Cardiac muscle cell (in vitro differentiated cells and primary cell): Measurements from ENCODE around the gene CERCAM. TPM values are rescaled to one million over a fixed set of nuclear protein-coding genes. Genes with fewer than 3 reads are reported as not detected.

Experiments used
- DNase-seq, 2 donors: peaks; one replicate each; pipeline versions ENCODE4 v3.0.0 to v3.0.0-alpha.2; 2010 to 2017; ENCODE audit warnings: low read depth in 1 of 2, low spot score in 1 of 2
- H3K27ac ChIP-seq: fragments of 200-600 bp; sonication (generic); 2 replicates; pipeline ENCODE4 v1.5.1; 2016
- H3K27me3 ChIP-seq: fragments of 200-600 bp; sonication (generic); 2 replicates; pipeline ENCODE4 v1.6.0; 2016; ENCODE audit warnings: control low read depth
- H3K36me3 ChIP-seq: fragments of 200-600 bp; sonication (generic); 2 replicates; pipeline ENCODE4 v1.5.1; 2016; ENCODE audit warnings: control low read depth
- H3K4me1 ChIP-seq: fragments of 200-600 bp; sonication (generic); 2 replicates; pipeline ENCODE4 v1.8.1; 2017; ENCODE audit warnings: low read depth, mild to moderate bottlenecking, mixed run types
- H3K4me3 ChIP-seq: fragments of 200-600 bp; sonication (generic); 2 replicates; pipeline ENCODE4 v1.5.1; 2016; ENCODE audit warnings: mild to moderate bottlenecking
- H3K9me3 ChIP-seq: fragments of 200-600 bp; sonication (generic); 2 replicates; pipeline ENCODE4 v1.5.1; 2017; ENCODE audit warnings: low read depth, mild to moderate bottlenecking, control low read depth
- polyA plus RNA-seq: library from polyadenylated mRNA; unstranded; fragments of >200 nt; fragmentation: Nextera tagmentation; extraction: Ambion mirVana; gene quantifications from 2 replicates; pipeline ENCODE4 v1.2.1, GENCODE V29; 2016
- total RNA-seq: library from RNA; depleted of rRNA; stranded (reverse); fragments of >200 nt; gene quantifications from 2 replicates; pipeline ENCODE4 v1.2.3, GENCODE V29; 2016
- TF ChIP-seq, protein P1 (sequence below): IDR thresholded peaks from 2 replicates; pipeline ENCODE4 v1.5.1; 2012; ENCODE audit warnings: low read depth, mild to moderate bottlenecking, low read length

CERCAM gene
- total and polyA plus RNA-seq, 2 experiments from 2014 or later = 38.6 to 53.8 TPM

GRCh38 chr9:128390813-128391711, 29.6 kb upstream of the CERCAM start:
- H3K36me3 ChIP-seq = peaks cover 13% of the 10 kb centered on the region
- no peak for DNase-seq
- H3K4me3 ChIP-seq = no peak overlapping the region

GRCh38 chr9:128391956-128392301, 28.7 kb upstream of the CERCAM start:
- H3K4me1 ChIP-seq = peaks cover 24% of the 10 kb centered on the region
- H3K4me3 ChIP-seq = no peak overlapping the region
- DNase-seq = no peak

More at GRCh38 chr9:128390813-128391711, 29.6 kb upstream of the CERCAM start:
- no peak overlapping the region for H3K27ac ChIP-seq
- peaks cover 63% of the 10 kb centered on the region for H3K27me3 ChIP-seq
- TF ChIP-seq, protein P1, sequence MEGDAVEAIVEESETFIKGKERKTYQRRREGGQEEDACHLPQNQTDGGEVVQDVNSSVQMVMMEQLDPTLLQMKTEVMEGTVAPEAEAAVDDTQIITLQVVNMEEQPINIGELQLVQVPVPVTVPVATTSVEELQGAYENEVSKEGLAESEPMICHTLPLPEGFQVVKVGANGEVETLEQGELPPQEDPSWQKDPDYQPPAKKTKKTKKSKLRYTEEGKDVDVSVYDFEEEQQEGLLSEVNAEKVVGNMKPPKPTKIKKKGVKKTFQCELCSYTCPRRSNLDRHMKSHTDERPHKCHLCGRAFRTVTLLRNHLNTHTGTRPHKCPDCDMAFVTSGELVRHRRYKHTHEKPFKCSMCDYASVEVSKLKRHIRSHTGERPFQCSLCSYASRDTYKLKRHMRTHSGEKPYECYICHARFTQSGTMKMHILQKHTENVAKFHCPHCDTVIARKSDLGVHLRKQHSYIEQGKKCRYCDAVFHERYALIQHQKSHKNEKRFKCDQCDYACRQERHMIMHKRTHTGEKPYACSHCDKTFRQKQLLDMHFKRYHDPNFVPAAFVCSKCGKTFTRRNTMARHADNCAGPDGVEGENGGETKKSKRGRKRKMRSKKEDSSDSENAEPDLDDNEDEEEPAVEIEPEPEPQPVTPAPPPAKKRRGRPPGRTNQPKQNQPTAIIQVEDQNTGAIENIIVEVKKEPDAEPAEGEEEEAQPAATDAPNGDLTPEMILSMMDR = no peak
- H3K4me1 ChIP-seq = peaks cover 24% of the 10 kb centered on the region
- H3K9me3 ChIP-seq = no peaks in the 10 kb centered on the region

GRCh38 chr9:128392302-128393144, 28.1 kb upstream of the CERCAM start:
- Histone ChIP-seq H3K36me3 (peaks cover 10% of the 10 kb centered on the region), H3K4me1 (peaks cover 24% of the 10 kb centered on the region), H3K27me3 (peaks cover 78% of the 10 kb centered on the region), H3K27ac (no peak overlapping the region), H3K4me3 (peak overlapping the region; percentile 11), H3K9me3 (no peaks in the 10 kb centered on the region)
- peak in 1 of 2 donors; percentile 28 for DNase-seq
- TF ChIP-seq, protein P1 = no peak

More at GRCh38 chr9:128391956-128392301, 28.7 kb upstream of the CERCAM start:
- Histone ChIP-seq H3K9me3 (no peaks in the 10 kb centered on the region), H3K27me3 (peaks cover 72% of the 10 kb centered on the region), H3K36me3 (peaks cover 13% of the 10 kb centered on the region), H3K27ac (no peak overlapping the region)
- TF ChIP-seq, protein P1 = no peak

DNA sequence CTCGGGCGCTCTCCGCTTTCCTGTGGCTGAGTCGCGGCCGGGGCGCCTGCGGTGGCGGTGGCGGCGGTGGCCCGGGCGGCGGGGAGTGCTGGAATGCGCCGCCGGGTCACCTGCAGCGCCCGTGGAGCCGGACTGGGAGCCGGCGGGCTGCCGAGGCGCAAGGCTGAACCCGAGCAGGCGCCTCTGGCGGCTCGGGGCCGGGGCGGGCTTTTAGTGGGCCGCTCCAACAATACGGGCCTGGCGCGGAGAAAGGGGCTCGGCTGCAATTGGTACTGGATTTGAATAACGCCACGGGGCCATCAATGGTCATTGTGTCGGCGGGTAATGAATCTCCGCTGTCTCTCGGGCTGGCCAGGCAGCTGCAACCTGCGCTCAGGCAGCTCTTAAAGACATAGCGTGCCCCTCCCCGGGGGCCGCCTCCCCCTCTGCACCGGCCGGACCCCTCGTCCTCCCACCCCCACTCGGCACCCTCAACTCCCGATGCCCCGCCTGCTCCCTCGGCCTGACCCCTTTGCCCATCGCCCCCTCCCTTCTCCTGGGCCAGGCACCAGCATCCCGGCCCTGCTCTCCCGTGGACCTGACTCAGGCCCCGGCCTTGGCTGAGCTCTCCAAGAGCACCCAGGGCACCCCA, 27.4 kb upstream of the CERCAM start:
- TF ChIP-seq, protein P1 = no peak
- Histone ChIP-seq H3K4me1 (peaks cover 24% of the 10 kb centered on the region), H3K36me3 (peaks cover 7% of the 10 kb centered on the region), H3K27me3 (peaks cover 85% of the 10 kb centered on the region), H3K27ac (no peak overlapping the region), H3K4me3 (peak overlapping the region; percentile 11), H3K9me3 (no peaks in the 10 kb centered on the region)
- peak in 1 of 2 donors; percentile 73 for DNase-seq

GRCh38 chr9:128393970-128394369, 26.7 kb upstream of the CERCAM start:
- TF ChIP-seq, protein P1 = no peak
- H3K27ac ChIP-seq = no peak overlapping the region
- DNase-seq = no peak
- no peaks in the 10 kb centered on the region for H3K9me3 ChIP-seq
- H3K36me3 ChIP-seq = peaks cover under 1% of the 10 kb centered on the region
- H3K4me3 ChIP-seq = no peak overlapping the region
- peaks cover 92% of the 10 kb centered on the region for H3K27me3 ChIP-seq
- H3K4me1 ChIP-seq = peaks cover 24% of the 10 kb centered on the region
